HepG2 (cell line): ENCODE results near the gene SYNJ2.

Experiments
- BRCA1 ChIP-seq: sonication (generic); formaldehyde crosslinking; IDR thresholded peaks from 2 replicates; pipeline ENCODE4 v1.4.0; 2020; ENCODE audit warnings: missing genetic modification reagents
- ELF4 ChIP-seq: sonication (generic); formaldehyde crosslinking; IDR thresholded peaks from 2 replicates; pipeline ENCODE4 v1.5.0; 2020; ENCODE audit warnings: missing genetic modification reagents, mild to moderate bottlenecking, moderate library complexity, borderline replicate concordance
- EP300 ChIP-seq, 3 experiments: sonication (generic) in 1 of 3; formaldehyde crosslinking in 1 of 3; IDR thresholded peaks; 2 replicates each; pipeline versions ENCODE4 v1.5.1 to v1.6.1; 2011 to 2020; ENCODE audit warnings: low read depth in 2 of 3, low read length in 2 of 3, borderline replicate concordance in 1 of 3, improper control_type of control experiment in 1 of 3, mild to moderate bottlenecking in 1 of 3, missing genetic modification reagents in 1 of 3, moderate library complexity in 1 of 3
- POLR2A ChIP-seq, 2 experiments: IDR thresholded peaks; 2 replicates each; pipeline ENCODE4 v1.6.1; 2011; ENCODE audit warnings: low read depth in 2 of 2, low read length in 2 of 2, mild to moderate bottlenecking in 1 of 2, moderate library complexity in 1 of 2; ENCODE audit not compliant: insufficient read depth in 1 of 2
- POLR2AphosphoS5 ChIP-seq: IDR thresholded peaks from 2 replicates; pipeline ENCODE4 v1.6.1; 2012; ENCODE audit warnings: low read depth, low read length
- PPARG ChIP-seq: conservative IDR thresholded peaks from 2 replicates; pipeline ENCODE4 v1.6.1; 2016; ENCODE audit warnings: missing biosample characterization, missing genetic modification reagents
- SALL2 ChIP-seq: sonication (generic); formaldehyde crosslinking; IDR thresholded peaks from 2 replicates; pipeline ENCODE4 v1.8.1; 2023; ENCODE audit warnings: mild to moderate bottlenecking, missing genetic modification reagents, inconsistent platforms
- ZNF331 ChIP-seq: sonication (generic); formaldehyde crosslinking; IDR thresholded peaks from 2 replicates; pipeline ENCODE4 v1.4.0; 2020; ENCODE audit warnings: missing genetic modification reagents
- ZNF350 ChIP-seq: sonication (generic); formaldehyde crosslinking; IDR thresholded peaks from 2 replicates; pipeline ENCODE4 v1.4.0; 2020; ENCODE audit warnings: mild to moderate bottlenecking, low read depth, missing genetic modification reagents, borderline replicate concordance
- ZNF501 ChIP-seq: sonication (generic); formaldehyde crosslinking; IDR thresholded peaks from 2 replicates; pipeline ENCODE4 v1.5.1; 2020; ENCODE audit warnings: mild to moderate bottlenecking, moderate library complexity, missing genetic modification reagents
- TF ChIP-seq, protein P1 (sequence below): sonication (generic); formaldehyde crosslinking; IDR thresholded peaks from 2 replicates; pipeline ENCODE4 v1.4.0; 2020; ENCODE audit warnings: missing genetic modification reagents, mild to moderate bottlenecking, borderline replicate concordance
- TF ChIP-seq, protein P2 (sequence below): sonication (generic); formaldehyde crosslinking; IDR thresholded peaks from 2 replicates; pipeline ENCODE4 v1.5.1; 2020; ENCODE audit warnings: missing genetic modification reagents, mild to moderate bottlenecking, borderline replicate concordance
- TF ChIP-seq, protein P3 (sequence below): sonication (generic); formaldehyde crosslinking; IDR thresholded peaks from 2 replicates; pipeline ENCODE4 v1.5.0; 2020; ENCODE audit warnings: mild to moderate bottlenecking, missing genetic modification reagents, moderate library complexity

DNA sequence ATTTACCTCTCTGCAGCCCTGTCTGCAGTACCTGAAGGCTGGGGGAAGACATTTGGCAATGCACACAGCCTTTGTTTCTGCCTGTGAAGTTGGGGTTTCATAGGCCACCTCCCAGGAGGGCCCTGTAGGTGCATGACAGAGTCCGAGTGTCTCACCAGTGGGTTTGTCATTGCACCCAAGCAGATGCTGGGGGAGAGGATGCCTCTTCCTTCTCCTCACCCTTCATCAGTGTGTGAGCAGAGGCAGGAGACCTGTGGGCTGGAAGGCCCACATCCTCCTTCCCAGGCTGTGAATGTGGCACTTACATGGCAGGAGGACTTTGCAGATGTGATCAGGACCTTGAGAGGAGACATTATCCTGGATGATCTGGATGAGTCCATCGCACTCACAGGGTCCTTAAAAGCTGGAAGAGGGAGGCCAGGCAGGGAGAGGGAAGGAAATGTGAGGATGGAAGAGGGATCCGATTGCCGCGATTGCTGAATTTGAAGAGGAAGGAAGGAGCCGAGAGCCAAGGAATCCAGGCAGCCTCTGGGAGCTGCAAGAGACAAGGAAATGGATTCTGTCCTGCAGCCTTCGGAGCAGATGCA, 30.4 kb downstream of the SYNJ2 start:
- peak; percentile 76 for TF ChIP-seq ZNF501
- TF ChIP-seq ELF4 (CRISPR knock-in tag): no peak
- TF ChIP-seq, protein P1, sequence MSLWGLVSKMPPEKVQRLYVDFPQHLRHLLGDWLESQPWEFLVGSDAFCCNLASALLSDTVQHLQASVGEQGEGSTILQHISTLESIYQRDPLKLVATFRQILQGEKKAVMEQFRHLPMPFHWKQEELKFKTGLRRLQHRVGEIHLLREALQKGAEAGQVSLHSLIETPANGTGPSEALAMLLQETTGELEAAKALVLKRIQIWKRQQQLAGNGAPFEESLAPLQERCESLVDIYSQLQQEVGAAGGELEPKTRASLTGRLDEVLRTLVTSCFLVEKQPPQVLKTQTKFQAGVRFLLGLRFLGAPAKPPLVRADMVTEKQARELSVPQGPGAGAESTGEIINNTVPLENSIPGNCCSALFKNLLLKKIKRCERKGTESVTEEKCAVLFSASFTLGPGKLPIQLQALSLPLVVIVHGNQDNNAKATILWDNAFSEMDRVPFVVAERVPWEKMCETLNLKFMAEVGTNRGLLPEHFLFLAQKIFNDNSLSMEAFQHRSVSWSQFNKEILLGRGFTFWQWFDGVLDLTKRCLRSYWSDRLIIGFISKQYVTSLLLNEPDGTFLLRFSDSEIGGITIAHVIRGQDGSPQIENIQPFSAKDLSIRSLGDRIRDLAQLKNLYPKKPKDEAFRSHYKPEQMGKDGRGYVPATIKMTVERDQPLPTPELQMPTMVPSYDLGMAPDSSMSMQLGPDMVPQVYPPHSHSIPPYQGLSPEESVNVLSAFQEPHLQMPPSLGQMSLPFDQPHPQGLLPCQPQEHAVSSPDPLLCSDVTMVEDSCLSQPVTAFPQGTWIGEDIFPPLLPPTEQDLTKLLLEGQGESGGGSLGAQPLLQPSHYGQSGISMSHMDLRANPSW (CRISPR knock-in tag): no peak
- TF ChIP-seq ZNF331 (CRISPR knock-in tag): no peak
- no peak for TF ChIP-seq BRCA1
- TF ChIP-seq EP300 (IDR thresholded peaks at IDR 0.05; ENCODE audit: low read depth in 2 of 2, low read length in 2 of 2): no peak
- TF ChIP-seq EP300 (CRISPR knock-in tag; IDR thresholded peaks at IDR 0.05; ENCODE audit: borderline replicate concordance): no peak
- TF ChIP-seq PPARG: no peak
- TF ChIP-seq POLR2A (IDR thresholded peaks at IDR 0.05; ENCODE audit: insufficient read depth in 1 of 2, low read depth in 2 of 2, low read length in 2 of 2): peak; percentile 64 to 79
- TF ChIP-seq, protein P2, sequence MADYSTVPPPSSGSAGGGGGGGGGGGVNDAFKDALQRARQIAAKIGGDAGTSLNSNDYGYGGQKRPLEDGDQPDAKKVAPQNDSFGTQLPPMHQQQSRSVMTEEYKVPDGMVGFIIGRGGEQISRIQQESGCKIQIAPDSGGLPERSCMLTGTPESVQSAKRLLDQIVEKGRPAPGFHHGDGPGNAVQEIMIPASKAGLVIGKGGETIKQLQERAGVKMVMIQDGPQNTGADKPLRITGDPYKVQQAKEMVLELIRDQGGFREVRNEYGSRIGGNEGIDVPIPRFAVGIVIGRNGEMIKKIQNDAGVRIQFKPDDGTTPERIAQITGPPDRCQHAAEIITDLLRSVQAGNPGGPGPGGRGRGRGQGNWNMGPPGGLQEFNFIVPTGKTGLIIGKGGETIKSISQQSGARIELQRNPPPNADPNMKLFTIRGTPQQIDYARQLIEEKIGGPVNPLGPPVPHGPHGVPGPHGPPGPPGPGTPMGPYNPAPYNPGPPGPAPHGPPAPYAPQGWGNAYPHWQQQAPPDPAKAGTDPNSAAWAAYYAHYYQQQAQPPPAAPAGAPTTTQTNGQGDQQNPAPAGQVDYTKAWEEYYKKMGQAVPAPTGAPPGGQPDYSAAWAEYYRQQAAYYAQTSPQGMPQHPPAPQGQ (CRISPR knock-in tag): no peak
- peak; percentile 57 for TF ChIP-seq POLR2AphosphoS5
- TF ChIP-seq SALL2: no peak
- TF ChIP-seq, protein P3, sequence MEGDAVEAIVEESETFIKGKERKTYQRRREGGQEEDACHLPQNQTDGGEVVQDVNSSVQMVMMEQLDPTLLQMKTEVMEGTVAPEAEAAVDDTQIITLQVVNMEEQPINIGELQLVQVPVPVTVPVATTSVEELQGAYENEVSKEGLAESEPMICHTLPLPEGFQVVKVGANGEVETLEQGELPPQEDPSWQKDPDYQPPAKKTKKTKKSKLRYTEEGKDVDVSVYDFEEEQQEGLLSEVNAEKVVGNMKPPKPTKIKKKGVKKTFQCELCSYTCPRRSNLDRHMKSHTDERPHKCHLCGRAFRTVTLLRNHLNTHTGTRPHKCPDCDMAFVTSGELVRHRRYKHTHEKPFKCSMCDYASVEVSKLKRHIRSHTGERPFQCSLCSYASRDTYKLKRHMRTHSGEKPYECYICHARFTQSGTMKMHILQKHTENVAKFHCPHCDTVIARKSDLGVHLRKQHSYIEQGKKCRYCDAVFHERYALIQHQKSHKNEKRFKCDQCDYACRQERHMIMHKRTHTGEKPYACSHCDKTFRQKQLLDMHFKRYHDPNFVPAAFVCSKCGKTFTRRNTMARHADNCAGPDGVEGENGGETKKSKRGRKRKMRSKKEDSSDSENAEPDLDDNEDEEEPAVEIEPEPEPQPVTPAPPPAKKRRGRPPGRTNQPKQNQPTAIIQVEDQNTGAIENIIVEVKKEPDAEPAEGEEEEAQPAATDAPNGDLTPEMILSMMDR (CRISPR knock-in tag): no peak
- no peak for TF ChIP-seq ZNF350 (CRISPR knock-in tag)
